ENCODE results near the gene MFN2. TPM values are rescaled to one million over a fixed set of nuclear protein-coding genes. Genes with fewer than 3 reads are reported as not detected.

Gene MFN2
- total and polyA plus RNA-seq, 7 donors = 33.0 to 121 (median 83.9) TPM

DNA sequence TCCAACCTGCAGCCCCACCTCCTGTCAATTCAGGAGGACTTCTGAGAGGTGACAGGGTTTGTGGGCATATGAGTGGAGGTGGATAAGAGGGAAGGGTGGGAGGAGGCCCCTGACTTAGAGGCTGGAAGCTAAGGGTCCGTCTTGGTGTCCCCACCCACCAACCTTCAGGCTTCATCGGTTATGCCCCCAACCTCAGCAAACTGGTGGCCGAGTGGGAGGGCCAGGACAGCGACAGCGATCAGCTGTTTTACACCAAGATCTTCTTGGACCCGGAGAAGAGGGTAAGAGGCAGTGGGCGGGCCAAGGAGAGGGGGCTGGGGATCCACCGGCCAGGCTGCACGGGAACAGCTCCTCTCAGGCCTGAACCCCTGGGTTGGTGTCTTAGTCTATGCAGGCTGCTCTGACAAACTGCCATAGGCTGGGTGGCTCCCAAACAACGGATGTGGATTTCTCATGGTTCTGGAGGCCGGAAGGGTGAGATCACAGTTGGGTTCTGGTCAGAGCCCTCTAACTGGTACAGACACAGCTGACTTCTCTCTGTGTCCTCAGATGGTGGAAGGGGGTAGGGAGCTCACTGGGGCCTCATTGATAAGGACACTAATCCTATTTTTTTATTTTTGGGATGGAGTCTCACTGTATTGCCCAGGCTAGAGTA, 27.7 kb upstream of the MFN2 start:
- DNase-seq = no peak
- no peaks in the 10 kb centered on the region for H3K27me3 ChIP-seq
- WGBS, 2 donors = 87 to 93% methylated on average over 11 of the region's 11 CpGs
- no peak overlapping the region for H3K27ac ChIP-seq
- H3K4me1 ChIP-seq = no peaks in the 10 kb centered on the region
- H3K4me3 ChIP-seq = no peak overlapping the region
- H3K9me3 ChIP-seq = no peaks in the 10 kb centered on the region
- peaks cover 16 to 90% (median 45%) of the 10 kb centered on the region in 4 donors for H3K36me3 ChIP-seq
- TF ChIP-seq POLR2A (IDR thresholded peaks at IDR 0.05) = no peak
- no peak for TF ChIP-seq POLR2AphosphoS5 (IDR thresholded peaks at IDR 0.05)
- no peak for TF ChIP-seq CTCF (IDR thresholded peaks at IDR 0.05)
- intact Hi-C loops (cut with DNase I) = no loop called here

DNA sequence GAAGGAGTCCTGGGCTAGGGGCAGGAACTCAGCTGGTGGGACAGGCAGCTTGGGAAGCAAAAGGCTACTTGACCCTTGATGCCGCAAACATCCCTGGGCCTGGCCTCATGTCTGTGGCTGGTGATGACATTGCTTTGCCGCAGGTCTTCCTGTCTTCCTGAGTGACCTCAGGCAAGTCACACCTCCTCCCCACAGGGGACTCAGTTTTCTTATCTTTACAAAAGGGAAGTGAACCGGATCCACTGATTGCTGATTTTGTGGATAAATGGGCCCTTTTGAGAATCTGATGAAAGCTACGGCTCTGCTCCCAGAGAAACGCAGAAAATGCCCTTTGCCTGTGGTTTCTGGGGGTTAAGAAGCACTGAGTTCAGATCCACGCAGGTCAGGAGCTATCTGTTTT, 25.0 kb upstream of the MFN2 start:
- H3K4me1 ChIP-seq = no peaks in the 10 kb centered on the region
- WGBS, 2 donors = 90 to 92% methylated on average over 6 of the region's 6 CpGs

DNA sequence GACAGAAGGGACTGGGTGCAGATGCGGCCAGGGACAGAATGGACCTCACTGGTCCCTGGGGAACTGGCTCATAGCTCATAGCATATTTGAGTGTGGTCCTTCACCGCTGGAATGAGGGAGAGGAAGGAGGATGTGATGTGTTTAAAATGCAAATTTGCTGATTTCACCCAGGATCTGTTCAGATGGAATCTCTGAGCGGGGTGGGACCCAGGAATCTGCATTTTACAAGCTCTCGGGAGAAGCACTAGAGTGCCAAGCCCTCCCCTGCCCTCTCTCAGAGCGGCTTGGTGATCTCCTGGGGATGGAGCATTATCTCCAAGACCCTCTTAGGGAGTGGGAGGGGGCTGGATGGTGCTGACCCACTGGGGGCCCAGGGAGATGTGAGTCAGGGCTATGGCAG, 22.8 kb upstream of the MFN2 start:
- Histone ChIP-seq H3K9me3 (no peaks in the 10 kb centered on the region), H3K27me3 (no peaks in the 10 kb centered on the region), H3K27ac (no peak overlapping the region), H3K4me3 (no peak overlapping the region), H3K36me3 (peaks cover 18 to 97% (median 62%) of the 10 kb centered on the region in 4 donors), H3K4me1 (no peaks in the 10 kb centered on the region)
- WGBS, 2 donors = 87 to 95% methylated on average over 5 of the region's 5 CpGs
- DNase-seq = no peak
- intact Hi-C loops (cut with DNase I) = no loop called here
- TF ChIP-seq CTCF (IDR thresholded peaks at IDR 0.05) (no peak), EP300 (IDR thresholded peaks at IDR 0.05) (no peak), POLR2A (IDR thresholded peaks at IDR 0.05) (no peak), POLR2AphosphoS5 (IDR thresholded peaks at IDR 0.05) (no peak)

More for the DNA sequence above, 25.0 kb upstream of the MFN2 start:
- Histone ChIP-seq H3K9me3 (no peaks in the 10 kb centered on the region), H3K27ac (no peak overlapping the region), H3K27me3 (no peaks in the 10 kb centered on the region), H3K4me3 (no peak overlapping the region), H3K36me3 (peaks cover 18 to 97% (median 62%) of the 10 kb centered on the region in 4 donors)
- no peak for DNase-seq
- TF ChIP-seq POLR2AphosphoS5 (IDR thresholded peaks at IDR 0.05) (no peak), CTCF (IDR thresholded peaks at IDR 0.05) (no peak), EP300 (IDR thresholded peaks at IDR 0.05) (no peak), POLR2A (IDR thresholded peaks at IDR 0.05) (no peak)
- intact Hi-C loops (cut with DNase I) = no loop called here

GRCh38 chr1:11957897-11958296, 22.3 kb upstream of the MFN2 start:
- Histone ChIP-seq H3K9me3 (no peaks in the 10 kb centered on the region), H3K4me1 (no peaks in the 10 kb centered on the region), H3K27me3 (no peaks in the 10 kb centered on the region), H3K27ac (no peak overlapping the region), H3K36me3 (peaks cover 18 to 97% (median 59%) of the 10 kb centered on the region in 4 donors), H3K4me3 (no peak overlapping the region)
- no peak for TF ChIP-seq POLR2A (IDR thresholded peaks at IDR 0.05)
- intact Hi-C loops (cut with DNase I) = no loop called here
- DNase-seq = no peak
- 95 to 96% methylated on average over 12 of the region's 12 CpGs for WGBS, 2 donors

DNA sequence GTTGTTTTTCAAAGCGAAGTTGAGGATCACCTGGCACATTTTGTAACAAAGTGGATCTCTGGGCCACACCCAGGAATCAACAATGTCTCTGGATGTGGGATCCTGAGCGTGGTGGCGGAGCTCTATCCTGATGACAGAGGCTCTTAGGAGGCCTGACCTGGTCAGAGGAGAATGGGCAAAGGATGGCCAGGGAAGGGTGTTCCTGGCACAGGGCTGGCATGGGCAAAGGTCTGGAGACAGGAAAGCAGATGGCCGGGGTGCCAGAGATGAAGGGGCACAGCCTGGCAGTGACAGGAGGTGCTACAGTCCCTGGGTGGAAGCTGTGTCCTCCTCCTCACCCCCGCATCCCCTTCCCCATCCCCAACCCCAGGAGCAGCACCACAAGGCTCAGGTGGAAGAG, 20.0 kb upstream of the MFN2 start:
- H3K27ac ChIP-seq = no peak overlapping the region
- H3K36me3 ChIP-seq = peaks cover 25 to 97% (median 73%) of the 10 kb centered on the region in 4 donors
- H3K9me3 ChIP-seq = no peaks in the 10 kb centered on the region
- H3K27me3 ChIP-seq = no peaks in the 10 kb centered on the region
- H3K4me3 ChIP-seq = no peak overlapping the region
- 76 to 94% methylated on average over 5 of the region's 5 CpGs for WGBS, 2 donors
- TF ChIP-seq EP300 (IDR thresholded peaks at IDR 0.05) (no peak), POLR2AphosphoS5 (IDR thresholded peaks at IDR 0.05) (no peak), CTCF (IDR thresholded peaks at IDR 0.05) (no peak), POLR2A (IDR thresholded peaks at IDR 0.05) (no peak)
- DNase-seq = no peak
- no peaks in the 10 kb centered on the region for H3K4me1 ChIP-seq
- intact Hi-C loops (cut with DNase I) = no loop called here
